IMR-90 (cell line): ENCODE data around the gene NRF1. TPM values are rescaled to one million over a fixed set of nuclear protein-coding genes. Genes with fewer than 3 reads are reported as not detected.

Experiments
- ATAC-seq: fragments of 200-7000 bp; cut with Tn5 transposase; 2 replicates; pipeline ENCODE4 v1.9.1; 2020; ENCODE audit warnings: low read depth, mild to moderate bottlenecking, moderate library complexity
- BruUV-seq: library from RNA; stranded (reverse); fragments of 400-500 nt; replicated peaks from 2 replicates; lab custom pipeline; 2021; lab: Mats Ljungman, UMichigan
- CTCF ChIA-PET: fragments of 300-600 bp; formaldehyde crosslinking; extraction: SDS; loops from one replicate; lab custom pipeline; 2021; ENCODE audit warnings: antibody characterized with exemption; lab: Yijun Ruan, JAX
- POLR2A ChIA-PET: fragments of 300-600 bp; sonication (Branson Sonifier 250); formaldehyde crosslinking; loops from one replicate; lab custom pipeline; 2022; ENCODE audit warnings: antibody characterized with exemption; ENCODE audit not compliant: unreplicated experiment; lab: Charles Lee
- DNase-seq: peaks from one replicate; pipeline ENCODE4 v3.0.0; 2013
- H2AFZ ChIP-seq: replicated peaks from 2 replicates; pipeline ENCODE3; 2013; ENCODE audit warnings: low read length, mild to moderate bottlenecking; ENCODE audit not compliant: poor library complexity
- H2AK5ac ChIP-seq: 2 replicates; pipeline ENCODE4 v1.6.1; 2013; ENCODE audit warnings: low read depth, low read length, inconsistent platforms
- H2AK9ac ChIP-seq: replicated peaks from 2 replicates; pipeline ENCODE3; 2013; ENCODE audit warnings: mild to moderate bottlenecking, low read depth, low read length, moderate library complexity; ENCODE audit not compliant: poor library complexity
- H2BK120ac ChIP-seq: 2 replicates; pipeline ENCODE4 v1.6.1; 2013; ENCODE audit warnings: low read depth, low read length, inconsistent platforms
- H2BK15ac ChIP-seq: 3 replicates; pipeline ENCODE4 v1.6.1; 2013; ENCODE audit warnings: low read depth, low read length, inconsistent platforms
- H2BK20ac ChIP-seq: 2 replicates; pipeline ENCODE4 v1.6.1; 2013; ENCODE audit warnings: low read depth, mild to moderate bottlenecking, inconsistent platforms, low read length, moderate library complexity
- H2BK5ac ChIP-seq: 2 replicates; pipeline ENCODE4 v1.6.1; 2013; ENCODE audit warnings: mild to moderate bottlenecking, low read depth, low read length, inconsistent platforms; ENCODE audit not compliant: poor library complexity, severe bottlenecking
- H3K14ac ChIP-seq: replicated peaks from 2 replicates; pipeline ENCODE4 v1.6.1; 2013; ENCODE audit warnings: low read depth, low read length, inconsistent platforms
- H3K18ac ChIP-seq: 2 replicates; pipeline ENCODE4 v1.6.1; 2013; ENCODE audit warnings: low read depth, low read length, control low read depth
- H3K23ac ChIP-seq: 2 replicates; pipeline ENCODE4 v1.6.1; 2013; ENCODE audit warnings: low read depth, low read length, inconsistent platforms
- H3K27ac ChIP-seq: 2 replicates; pipeline ENCODE4 v1.5.1; 2013; ENCODE audit warnings: mild to moderate bottlenecking, control low read depth, low read length; ENCODE audit not compliant: insufficient read depth
- H3K27me3 ChIP-seq: 2 replicates; pipeline ENCODE4 v1.6.1; 2013; ENCODE audit warnings: low read length; ENCODE audit not compliant: control insufficient read depth, insufficient read depth
- H3K36me3 ChIP-seq: 2 replicates; pipeline ENCODE4 v1.6.1; 2013; ENCODE audit warnings: low read length, mixed read lengths; ENCODE audit not compliant: control insufficient read depth, insufficient read depth
- H3K4ac ChIP-seq: 2 replicates; pipeline ENCODE4 v1.6.1; 2013; ENCODE audit warnings: low read depth, low read length, inconsistent platforms
- H3K4me1 ChIP-seq: 2 replicates; pipeline ENCODE4 v1.6.1; 2013; ENCODE audit warnings: low read length, mixed read lengths; ENCODE audit not compliant: control insufficient read depth, insufficient read depth
- H3K4me2 ChIP-seq: 2 replicates; pipeline ENCODE4 v1.6.1; 2013; ENCODE audit warnings: low read depth, mild to moderate bottlenecking, control low read depth, low read length, moderate library complexity
- H3K4me3 ChIP-seq: 2 replicates; pipeline ENCODE4 v1.5.1; 2013; ENCODE audit warnings: low read depth, mild to moderate bottlenecking, control low read depth, low read length, moderate library complexity; ENCODE audit not compliant: insufficient read depth
- H3K56ac ChIP-seq: 2 replicates; pipeline ENCODE4 v1.6.1; 2013; ENCODE audit warnings: low read length, inconsistent platforms; ENCODE audit not compliant: insufficient read depth; ENCODE audit errors: extremely low read depth
- H3K79me1 ChIP-seq, 2 experiments: 2 replicates each; pipeline ENCODE4 v1.6.1; 2013; ENCODE audit warnings: low read length in 2 of 2, inconsistent platforms in 1 of 2, low read depth in 1 of 2
- H3K9ac ChIP-seq: 2 replicates; pipeline ENCODE4 v1.6.1; 2013; ENCODE audit warnings: low read depth, low read length, control low read depth
- H3K9me1 ChIP-seq: 2 replicates; pipeline ENCODE4 v1.6.1; 2013; ENCODE audit warnings: low read length, inconsistent platforms; ENCODE audit not compliant: insufficient read depth
- H3K9me3 ChIP-seq: 2 replicates; pipeline ENCODE4 v1.6.1; 2013; ENCODE audit warnings: low read length; ENCODE audit not compliant: control insufficient read depth, insufficient read depth
- H4K20me1 ChIP-seq: 2 replicates; pipeline ENCODE4 v1.6.1; 2013; ENCODE audit warnings: low read length, inconsistent platforms; ENCODE audit not compliant: insufficient read depth
- H4K5ac ChIP-seq: 2 replicates; pipeline ENCODE4 v1.6.1; 2013; ENCODE audit warnings: mild to moderate bottlenecking, low read depth, low read length, control low read depth
- H4K8ac ChIP-seq, 2 experiments: 2 replicates each; pipeline ENCODE4 v1.6.1; 2013; ENCODE audit warnings: low read depth in 2 of 2, low read length in 2 of 2, control low read depth in 1 of 2, inconsistent platforms in 1 of 2
- H4K91ac ChIP-seq: 2 replicates; pipeline ENCODE4 v1.6.1; 2013; ENCODE audit warnings: low read depth, low read length, inconsistent platforms; ENCODE audit not compliant: insufficient read depth
- CHD1 ChIP-seq: IDR thresholded peaks from 2 replicates; pipeline ENCODE4 v1.6.1; 2012; ENCODE audit warnings: low read depth, low read length, improper control_type of control experiment
- MAFK ChIP-seq: IDR thresholded peaks from 2 replicates; pipeline ENCODE4 v1.6.1; 2012; ENCODE audit warnings: low read depth, low read length, improper control_type of control experiment
- MAZ ChIP-seq: IDR thresholded peaks from 2 replicates; pipeline ENCODE4 v1.6.1; 2012; ENCODE audit warnings: low read depth, mild to moderate bottlenecking, low read length, improper control_type of control experiment, moderate library complexity, borderline replicate concordance
- RFX5 ChIP-seq: IDR thresholded peaks from 2 replicates; pipeline ENCODE4 v1.8.0; 2012; ENCODE audit warnings: low read depth, mild to moderate bottlenecking, low read length, moderate library complexity
- WGBS, 2 experiments: methylation state at CpG; one replicate each; pipeline versions ENCODE4 v1.1.5 to v1.1.7; 2013; ENCODE audit warnings: missing lambda C conversion rate in 2 of 2; ENCODE audit not compliant: insufficient read length in 1 of 2; ENCODE audit errors: extremely low coverage in 2 of 2; 5-methylcytosine and 5-hydroxymethylcytosine counted together
- dilution Hi-C: fragments of 300-500 bp; cut with HindIII; formaldehyde crosslinking; loops from one replicate; pipeline ENCODE4 v1.14.3; 2018; ENCODE audit warnings: low sequenced_read_pairs; ENCODE audit not compliant: unreplicated experiment
- in situ Hi-C: fragments of 300-500 bp; cut with MboI; formaldehyde crosslinking; loops from 3 replicates; pipeline ENCODE4 v1.14.3; 2019; ENCODE audit warnings: low sequenced_read_pairs, inconsistent platforms, mixed read lengths
- intact Hi-C: fragments of 100-400 bp; cut with micrococcal nuclease; formaldehyde crosslinking; loops from 2 replicates; pipeline ENCODE4 v1.10.0; 2022
- polyA plus RNA-seq, 3 experiments: library from polyadenylated mRNA; depleted of rRNA; stranded (reverse); fragments of >200 nt; gene quantifications; 2 replicates each; pipeline ENCODE4 v1.2.3, GENCODE V29; 2012; ENCODE audit warnings: low replicate concordance in 1 of 3
- total RNA-seq: library from RNA; depleted of rRNA; stranded (reverse); fragments of >200 nt; gene quantifications from 2 replicates; pipeline ENCODE4 v1.2.3, GENCODE V29; 2012
- TF ChIP-seq, protein P1 (sequence below): fragments of 150-350 bp; IDR thresholded peaks from 2 replicates; pipeline ENCODE4 v1.6.1; 2017; ENCODE audit warnings: mild to moderate bottlenecking, antibody characterized with exemption, low read length, low read depth
- TF ChIP-seq, protein P2 (sequence below): conservative IDR thresholded peaks from 2 replicates; pipeline ENCODE4 v1.5.1; 2012; ENCODE audit warnings: mild to moderate bottlenecking, low read depth, low read length, improper control_type of control experiment
- TF ChIP-seq, protein P3 (sequence below): fragments of 150-350 bp; IDR thresholded peaks from 2 replicates; pipeline ENCODE4 v1.6.1; 2016; ENCODE audit warnings: low read depth, mild to moderate bottlenecking, low read length, moderate library complexity, borderline replicate concordance

Gene NRF1
- total and polyA plus RNA-seq, 2 of the 4 experiments (the other 2 are of a cell fraction): 11.4 to 15.8 TPM

DNA sequence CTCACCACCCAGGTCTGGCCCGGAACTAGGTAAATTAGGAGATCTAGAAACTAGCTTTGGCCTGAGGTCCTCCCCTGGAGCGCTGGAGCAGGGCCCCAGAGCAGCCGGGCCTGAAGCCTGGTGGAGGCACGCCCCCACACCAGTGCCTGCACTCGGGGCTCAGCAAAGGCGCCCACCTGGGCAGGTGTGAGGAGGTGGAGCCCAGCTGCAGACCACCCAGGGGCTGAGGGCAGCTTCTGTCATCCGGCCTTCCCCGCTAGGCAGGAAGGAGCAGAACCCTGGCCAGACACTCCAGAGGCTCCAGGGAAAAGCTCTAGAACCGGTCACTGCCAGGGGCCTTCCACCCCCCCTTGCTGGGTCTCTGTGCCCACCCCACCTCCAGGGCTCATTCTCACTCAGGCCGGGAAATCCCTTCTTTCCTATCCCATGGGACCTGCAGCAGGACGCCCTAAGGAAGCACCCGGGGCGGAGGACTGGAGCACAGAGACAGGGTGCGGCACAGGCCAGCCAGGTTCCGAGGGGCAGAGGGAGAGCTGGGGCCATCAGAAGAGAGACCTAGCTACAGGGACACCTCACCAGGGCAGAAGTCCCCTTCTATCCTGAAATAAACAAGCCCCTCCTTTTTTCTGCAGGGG is 161.2 kb downstream of the NRF1 start:
- no peak overlapping the region for H3K4ac ChIP-seq
- H2AFZ ChIP-seq: no peak overlapping the region
- H3K9ac ChIP-seq: no peak overlapping the region
- H3K9me1 ChIP-seq: no peaks in the 10 kb centered on the region
- intact Hi-C loops: no loop called here
- no peaks in the 10 kb centered on the region for H3K79me1 ChIP-seq
- ATAC-seq (no peak), DNase-seq (no peak)
- no peak overlapping the region for H2BK120ac ChIP-seq
- no peak overlapping the region for H4K5ac ChIP-seq
- in situ Hi-C loops: no loop called here
- dilution Hi-C loops: no loop called here
- no TSS peak for BruUV-seq
- H2AK5ac ChIP-seq: no peak overlapping the region
- no peak overlapping the region for H2BK20ac ChIP-seq
- peak overlapping the region; percentile 65 for H2AK9ac ChIP-seq
- H2BK15ac ChIP-seq: no peak overlapping the region
- no peak overlapping the region for H3K23ac ChIP-seq
- H3K9me3 ChIP-seq: peaks cover 4% of the 10 kb centered on the region; the same call in 1 of the 2 replicates
- H3K27me3 ChIP-seq: peaks cover 79% of the 10 kb centered on the region
- H4K8ac ChIP-seq: no peak overlapping the region
- H3K4me1 ChIP-seq: no peaks in the 10 kb centered on the region
- H3K56ac ChIP-seq: no peak overlapping the region
- H3K4me2 ChIP-seq: no peak overlapping the region
- H3K4me3 ChIP-seq: no peak overlapping the region
- H3K18ac ChIP-seq: no peak overlapping the region
- POLR2A ChIA-PET: no interaction called here
- WGBS, 2 experiments: no CpG with 5 or more reads among the region's 15 CpGs
- TF ChIP-seq RFX5 (no peak), MAZ (no peak), MAFK (no peak), CHD1 (no peak)
- TF ChIP-seq, protein P1, sequence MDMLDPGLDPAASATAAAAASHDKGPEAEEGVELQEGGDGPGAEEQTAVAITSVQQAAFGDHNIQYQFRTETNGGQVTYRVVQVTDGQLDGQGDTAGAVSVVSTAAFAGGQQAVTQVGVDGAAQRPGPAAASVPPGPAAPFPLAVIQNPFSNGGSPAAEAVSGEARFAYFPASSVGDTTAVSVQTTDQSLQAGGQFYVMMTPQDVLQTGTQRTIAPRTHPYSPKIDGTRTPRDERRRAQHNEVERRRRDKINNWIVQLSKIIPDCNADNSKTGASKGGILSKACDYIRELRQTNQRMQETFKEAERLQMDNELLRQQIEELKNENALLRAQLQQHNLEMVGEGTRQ: no peak
- TF ChIP-seq, protein P2, sequence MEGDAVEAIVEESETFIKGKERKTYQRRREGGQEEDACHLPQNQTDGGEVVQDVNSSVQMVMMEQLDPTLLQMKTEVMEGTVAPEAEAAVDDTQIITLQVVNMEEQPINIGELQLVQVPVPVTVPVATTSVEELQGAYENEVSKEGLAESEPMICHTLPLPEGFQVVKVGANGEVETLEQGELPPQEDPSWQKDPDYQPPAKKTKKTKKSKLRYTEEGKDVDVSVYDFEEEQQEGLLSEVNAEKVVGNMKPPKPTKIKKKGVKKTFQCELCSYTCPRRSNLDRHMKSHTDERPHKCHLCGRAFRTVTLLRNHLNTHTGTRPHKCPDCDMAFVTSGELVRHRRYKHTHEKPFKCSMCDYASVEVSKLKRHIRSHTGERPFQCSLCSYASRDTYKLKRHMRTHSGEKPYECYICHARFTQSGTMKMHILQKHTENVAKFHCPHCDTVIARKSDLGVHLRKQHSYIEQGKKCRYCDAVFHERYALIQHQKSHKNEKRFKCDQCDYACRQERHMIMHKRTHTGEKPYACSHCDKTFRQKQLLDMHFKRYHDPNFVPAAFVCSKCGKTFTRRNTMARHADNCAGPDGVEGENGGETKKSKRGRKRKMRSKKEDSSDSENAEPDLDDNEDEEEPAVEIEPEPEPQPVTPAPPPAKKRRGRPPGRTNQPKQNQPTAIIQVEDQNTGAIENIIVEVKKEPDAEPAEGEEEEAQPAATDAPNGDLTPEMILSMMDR: no peak
- TF ChIP-seq, protein P3, sequence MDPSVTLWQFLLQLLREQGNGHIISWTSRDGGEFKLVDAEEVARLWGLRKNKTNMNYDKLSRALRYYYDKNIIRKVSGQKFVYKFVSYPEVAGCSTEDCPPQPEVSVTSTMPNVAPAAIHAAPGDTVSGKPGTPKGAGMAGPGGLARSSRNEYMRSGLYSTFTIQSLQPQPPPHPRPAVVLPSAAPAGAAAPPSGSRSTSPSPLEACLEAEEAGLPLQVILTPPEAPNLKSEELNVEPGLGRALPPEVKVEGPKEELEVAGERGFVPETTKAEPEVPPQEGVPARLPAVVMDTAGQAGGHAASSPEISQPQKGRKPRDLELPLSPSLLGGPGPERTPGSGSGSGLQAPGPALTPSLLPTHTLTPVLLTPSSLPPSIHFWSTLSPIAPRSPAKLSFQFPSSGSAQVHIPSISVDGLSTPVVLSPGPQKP: no peak
- H2BK5ac ChIP-seq: no peak overlapping the region
- no peak overlapping the region for H4K91ac ChIP-seq
- no peak overlapping the region for H3K14ac ChIP-seq
- H4K20me1 ChIP-seq: no peaks in the 10 kb centered on the region
- H3K27ac ChIP-seq: no peak overlapping the region
- H3K36me3 ChIP-seq: no peaks in the 10 kb centered on the region
- CTCF ChIA-PET: no interaction called here
